ENCODE results near the gene DNAJB12.

GRCh38 chr10:72316386-72316700 lies 38.4 kb downstream of the DNAJB12 start:
- no peak for TF ChIP-seq CTCF (IDR thresholded peaks at IDR 0.05)
- no peak for TF ChIP-seq POLR2AphosphoS5 (IDR thresholded peaks at IDR 0.05; ENCODE audit: low read depth, low read length)
